Endodermal cell (in vitro differentiated cells): Measurements from ENCODE around the gene CCDC85B. TPM values are rescaled to one million over a fixed set of nuclear protein-coding genes. Genes with fewer than 3 reads are reported as not detected.

Source experiments
- DNase-seq: peaks from one replicate; pipeline ENCODE4 v3.0.0-alpha.2; 2017
- H3K27ac ChIP-seq: 2 replicates; pipeline ENCODE4 v1.5.1; 2013; ENCODE audit warnings: mild to moderate bottlenecking, low read depth, low read length, moderate library complexity
- H3K27me3 ChIP-seq: 2 replicates; pipeline ENCODE4 v1.6.1; 2013; ENCODE audit warnings: mild to moderate bottlenecking, low read length, moderate library complexity; ENCODE audit not compliant: insufficient read depth, control insufficient read depth, poor library complexity, severe bottlenecking
- H3K36me3 ChIP-seq: 2 replicates; pipeline ENCODE4 v1.7.0; 2013; ENCODE audit warnings: mild to moderate bottlenecking, low read length, moderate library complexity; ENCODE audit not compliant: control insufficient read depth, insufficient read depth
- H3K4me1 ChIP-seq: one replicate; pipeline ENCODE4 v1.7.0; 2013; ENCODE audit warnings: low read length; ENCODE audit not compliant: control insufficient read depth, insufficient read depth
- H3K4me3 ChIP-seq: 2 replicates; pipeline ENCODE4 v1.5.1; 2013; ENCODE audit warnings: mild to moderate bottlenecking, low read length, moderate library complexity
- H3K9ac ChIP-seq: 2 replicates; pipeline ENCODE4 v1.6.1; 2013; ENCODE audit warnings: mild to moderate bottlenecking, low read length, moderate library complexity; ENCODE audit not compliant: poor library complexity, severe bottlenecking; ENCODE audit errors: extremely low read depth
- H3K9me3 ChIP-seq: 2 replicates; pipeline ENCODE4 v1.6.1; 2013; ENCODE audit warnings: mild to moderate bottlenecking, low read length, moderate library complexity; ENCODE audit not compliant: control insufficient read depth
- H3K27ac Mint-ChIP-seq: 2 replicates; pipeline ENCODE4 v1.8.0; 2020; ENCODE audit warnings: mixed read lengths
- H3K27me3 Mint-ChIP-seq: 2 replicates; pipeline ENCODE4 v1.8.0; 2021; ENCODE audit warnings: mild to moderate bottlenecking, mixed read lengths; ENCODE audit not compliant: insufficient read depth
- H3K36me3 Mint-ChIP-seq: 2 replicates; pipeline ENCODE4 v1.8.0; 2020; ENCODE audit warnings: low read depth, mixed read lengths
- H3K4me1 Mint-ChIP-seq: 2 replicates; pipeline ENCODE4 v1.8.0; 2020; ENCODE audit warnings: mixed read lengths
- H3K4me3 Mint-ChIP-seq: 2 replicates; pipeline ENCODE4 v1.8.0; 2020; ENCODE audit warnings: mild to moderate bottlenecking, moderate library complexity, mixed read lengths
- H3K9me3 Mint-ChIP-seq: 2 replicates; pipeline ENCODE4 v1.8.0; 2020; ENCODE audit warnings: mild to moderate bottlenecking, mixed read lengths
- WGBS, 2 experiments: methylation state at CpG; one replicate each; pipeline versions ENCODE4 v1.1.5 to v1.1.7; 2013; ENCODE audit warnings: missing lambda C conversion rate in 2 of 2, mixed read lengths in 1 of 2; ENCODE audit not compliant: insufficient coverage in 1 of 2, insufficient read length in 1 of 2; 5-methylcytosine and 5-hydroxymethylcytosine counted together
- total RNA-seq, 2 donors: library from RNA; stranded (reverse); fragmentation: NEBNext Ultra II Directional in 1 of 2; extraction: Animal tissue kit (Norgen Biotek cat#: 25700) in 1 of 2; gene quantifications; 2 replicates in 1 of 2; 3 replicates in 1 of 2; pipeline ENCODE4 v1.2.1, GENCODE V29; 2021
- TF ChIP-seq, protein P1 (sequence below): fragments of 200-600 bp; sonication (generic); conservative IDR thresholded peaks from 2 replicates; pipeline ENCODE4 v1.5.0; 2021; ENCODE audit warnings: antibody characterized with exemption, mild to moderate bottlenecking

CCDC85B gene
- total RNA-seq, 2 donors from 2014 or later = 18.2 to 23.9 TPM

DNA sequence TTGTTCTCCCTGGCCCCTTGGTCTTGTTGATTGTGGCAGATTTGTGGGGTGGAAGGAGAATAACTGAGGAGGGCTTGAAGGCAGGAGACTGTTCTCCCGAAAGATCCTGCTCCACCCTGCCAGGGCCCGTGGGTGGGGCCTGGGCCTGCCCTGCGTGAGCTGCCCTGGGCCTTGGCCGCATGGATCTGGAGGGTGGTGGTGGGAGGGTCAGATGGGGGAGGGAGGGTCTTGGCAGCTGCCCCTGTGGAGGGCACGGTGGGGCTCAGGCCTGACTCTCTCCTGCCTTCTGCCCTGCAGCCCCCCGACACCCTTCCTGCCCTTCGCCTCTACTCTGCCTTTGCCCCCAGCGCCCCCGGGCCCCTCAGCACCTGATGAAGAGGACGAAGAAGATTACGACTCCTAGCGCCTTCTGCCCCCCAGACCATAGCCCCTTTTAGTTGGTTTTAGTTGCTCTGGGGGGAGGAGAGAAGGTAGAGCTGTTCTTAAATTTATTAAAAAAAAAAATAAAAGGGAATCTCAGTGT, 30.6 kb downstream of the CCDC85B start:
- Histone ChIP-seq H3K27ac (no peak overlapping the region), H3K9ac (no peak overlapping the region), H3K4me1 (peaks cover 7% of the 10 kb centered on the region), H3K36me3 (peaks cover 15% of the 10 kb centered on the region), H3K4me3 (no peak overlapping the region), H3K9me3 (no peaks in the 10 kb centered on the region), H3K27me3 (no peaks in the 10 kb centered on the region)
- WGBS, 2 experiments = 94% methylated on average over 12 of the region's 12 CpGs; no CpG with 5 or more reads in 1 of the 2 experiments
- peaks cover 19% of the 10 kb centered on the region for H3K36me3 Mint-ChIP-seq
- no peaks in the 10 kb centered on the region for H3K27me3 Mint-ChIP-seq
- peak overlapping the region; percentile 79 for H3K4me3 Mint-ChIP-seq
- H3K27ac Mint-ChIP-seq = no peak overlapping the region
- no peaks in the 10 kb centered on the region for H3K4me1 Mint-ChIP-seq
- no peak for DNase-seq
- TF ChIP-seq, protein P1, sequence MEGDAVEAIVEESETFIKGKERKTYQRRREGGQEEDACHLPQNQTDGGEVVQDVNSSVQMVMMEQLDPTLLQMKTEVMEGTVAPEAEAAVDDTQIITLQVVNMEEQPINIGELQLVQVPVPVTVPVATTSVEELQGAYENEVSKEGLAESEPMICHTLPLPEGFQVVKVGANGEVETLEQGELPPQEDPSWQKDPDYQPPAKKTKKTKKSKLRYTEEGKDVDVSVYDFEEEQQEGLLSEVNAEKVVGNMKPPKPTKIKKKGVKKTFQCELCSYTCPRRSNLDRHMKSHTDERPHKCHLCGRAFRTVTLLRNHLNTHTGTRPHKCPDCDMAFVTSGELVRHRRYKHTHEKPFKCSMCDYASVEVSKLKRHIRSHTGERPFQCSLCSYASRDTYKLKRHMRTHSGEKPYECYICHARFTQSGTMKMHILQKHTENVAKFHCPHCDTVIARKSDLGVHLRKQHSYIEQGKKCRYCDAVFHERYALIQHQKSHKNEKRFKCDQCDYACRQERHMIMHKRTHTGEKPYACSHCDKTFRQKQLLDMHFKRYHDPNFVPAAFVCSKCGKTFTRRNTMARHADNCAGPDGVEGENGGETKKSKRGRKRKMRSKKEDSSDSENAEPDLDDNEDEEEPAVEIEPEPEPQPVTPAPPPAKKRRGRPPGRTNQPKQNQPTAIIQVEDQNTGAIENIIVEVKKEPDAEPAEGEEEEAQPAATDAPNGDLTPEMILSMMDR = no peak
- no peaks in the 10 kb centered on the region for H3K9me3 Mint-ChIP-seq

DNA sequence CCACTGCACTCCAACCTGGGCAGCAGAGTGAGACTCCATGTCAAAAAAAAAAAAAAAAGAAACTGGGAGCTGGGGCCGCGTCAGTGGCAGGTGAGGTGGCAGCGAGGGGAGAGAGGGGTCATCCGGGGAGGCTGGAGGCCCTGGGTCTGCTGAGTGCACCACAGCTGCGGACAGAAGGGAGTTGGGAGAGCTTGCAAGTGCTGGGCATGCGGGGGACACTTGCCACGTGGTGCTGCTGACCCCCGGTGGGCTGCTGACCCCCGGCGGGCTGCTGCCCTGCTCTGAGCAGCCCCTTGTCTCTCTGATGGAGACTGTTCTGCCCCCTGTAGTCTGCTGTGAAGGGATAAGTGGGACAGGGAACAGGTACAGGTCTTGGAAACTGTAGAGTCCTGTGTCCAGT, 31.4 kb downstream of the CCDC85B start:
- H3K27ac Mint-ChIP-seq = no peak overlapping the region
- TF ChIP-seq, protein P1 = no peak
- no peak for DNase-seq
- H3K9me3 Mint-ChIP-seq = no peaks in the 10 kb centered on the region
- Histone ChIP-seq H3K9me3 (no peaks in the 10 kb centered on the region), H3K9ac (no peak overlapping the region), H3K36me3 (peaks cover 15% of the 10 kb centered on the region), H3K27ac (no peak overlapping the region), H3K4me1 (peaks cover 7% of the 10 kb centered on the region), H3K4me3 (no peak overlapping the region), H3K27me3 (no peaks in the 10 kb centered on the region)
- 94 to 98% methylated on average over 8 to 10 of the region's 10 CpGs for WGBS, 2 experiments
- no peak overlapping the region for H3K4me3 Mint-ChIP-seq
- H3K36me3 Mint-ChIP-seq = peaks cover 19% of the 10 kb centered on the region
- H3K4me1 Mint-ChIP-seq = no peaks in the 10 kb centered on the region
- no peaks in the 10 kb centered on the region for H3K27me3 Mint-ChIP-seq

- H3K4me1 ChIP-seq = peaks cover 6% of the 10 kb centered on the region
- H3K27me3 ChIP-seq = no peaks in the 10 kb centered on the region
- peaks cover 19% of the 10 kb centered on the region for H3K36me3 Mint-ChIP-seq
- no peak for DNase-seq
- TF ChIP-seq, protein P1 = no peak
- no peak overlapping the region for H3K27ac Mint-ChIP-seq
- no peak overlapping the region for H3K4me3 ChIP-seq
- 98% methylated on average over 3 of the region's 3 CpGs; no CpG with 5 or more reads in 1 of the 2 experiments for WGBS, 2 experiments
- H3K27ac ChIP-seq = no peak overlapping the region
- no peaks in the 10 kb centered on the region for H3K9me3 Mint-ChIP-seq
- no peaks in the 10 kb centered on the region for H3K9me3 ChIP-seq
- no peaks in the 10 kb centered on the region for H3K27me3 Mint-ChIP-seq
- H3K9ac ChIP-seq = no peak overlapping the region
- peaks cover 8% of the 10 kb centered on the region for H3K36me3 ChIP-seq
- no peak overlapping the region for H3K4me3 Mint-ChIP-seq
- H3K4me1 Mint-ChIP-seq = peaks cover 1% of the 10 kb centered on the region
These were observed 32.1 kb downstream of the CCDC85B start for GRCh38 chr11:65922565-65922964.
